Neural progenitor cell (in vitro differentiated cells): Measurements from ENCODE around the gene KANSL2.

ENCODE experiments used
- CTCF ChIP-seq: fragments of 200-600 bp; sonication (generic); IDR thresholded peaks from 2 replicates; pipeline ENCODE4 v1.5.1; 2017; ENCODE audit warnings: antibody characterized with exemption, mild to moderate bottlenecking
- EZH2phosphoT487 ChIP-seq: fragments of 200-600 bp; sonication (generic); IDR thresholded peaks from 2 replicates; pipeline ENCODE4 v1.6.1; 2017; ENCODE audit warnings: antibody characterized with exemption

- TF ChIP-seq EZH2phosphoT487 (no peak), CTCF (no peak)
Measured at GRCh38 chr12:48688836-48689235, 6.8 kb upstream of the KANSL2 start.
